ENCODE results near the gene EYA4.

The EYA4 gene

DNA sequence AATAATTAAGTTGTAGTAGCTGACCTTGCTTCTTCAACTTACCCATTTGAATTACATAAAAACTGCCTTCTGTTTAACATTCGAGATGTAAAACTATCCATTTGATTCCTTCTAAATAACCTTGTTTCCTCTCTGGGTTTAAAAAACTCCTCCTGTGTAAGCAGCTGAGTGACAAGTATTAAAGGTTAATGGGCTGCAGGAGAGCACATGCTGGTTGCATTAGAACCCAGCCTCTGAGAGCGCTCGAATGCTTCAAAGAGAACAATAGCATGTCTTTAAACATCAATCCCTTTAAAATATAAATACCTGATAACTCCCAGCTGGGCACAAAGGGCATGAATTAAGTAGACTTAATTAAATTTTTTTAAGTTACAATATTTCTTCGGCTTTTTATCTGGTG, 215.8 kb downstream of the EYA4 start:
- DNase-seq (ENCODE audit: low read depth) = no peak

DNA sequence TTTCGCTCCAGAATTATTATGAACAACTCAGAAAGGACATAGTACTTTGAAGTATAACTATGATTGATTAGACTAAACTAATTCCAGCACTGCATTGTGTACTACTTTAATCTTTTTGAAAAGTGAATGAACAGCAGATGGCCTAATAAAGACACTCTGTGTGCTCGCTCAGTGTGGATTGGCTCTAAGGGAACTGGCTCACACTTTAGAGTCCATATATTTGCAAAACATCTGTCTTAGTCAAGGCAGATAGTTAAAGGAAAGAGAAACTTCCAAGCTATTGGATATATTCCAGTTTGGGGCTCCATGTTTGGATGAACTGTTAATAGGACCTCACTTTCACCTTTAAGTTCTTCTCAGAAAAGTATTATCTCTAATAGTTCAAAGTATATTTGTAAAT, 218.9 kb downstream of the EYA4 start:
- no peak for DNase-seq (ENCODE audit: low read depth)

DNA sequence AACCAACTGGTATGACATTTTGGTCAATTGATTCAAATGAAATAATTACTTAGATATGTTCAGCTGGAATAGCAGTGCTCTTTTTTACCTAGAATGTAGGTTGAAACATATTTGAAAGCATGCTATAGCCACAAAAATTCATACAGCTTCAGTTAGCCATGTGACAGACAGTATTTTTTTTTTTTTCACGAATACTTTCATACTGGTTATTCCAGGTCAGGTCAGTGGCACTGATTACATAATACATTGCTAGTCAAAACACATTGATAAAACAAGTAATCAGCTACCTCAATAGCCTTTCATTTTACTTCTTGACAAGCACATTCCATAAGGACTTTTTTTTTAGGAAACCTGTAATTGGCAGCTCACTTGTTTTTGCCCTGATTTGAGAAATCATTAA, 222.6 kb downstream of the EYA4 start:
- no peak for DNase-seq (ENCODE audit: low read depth)

DNA sequence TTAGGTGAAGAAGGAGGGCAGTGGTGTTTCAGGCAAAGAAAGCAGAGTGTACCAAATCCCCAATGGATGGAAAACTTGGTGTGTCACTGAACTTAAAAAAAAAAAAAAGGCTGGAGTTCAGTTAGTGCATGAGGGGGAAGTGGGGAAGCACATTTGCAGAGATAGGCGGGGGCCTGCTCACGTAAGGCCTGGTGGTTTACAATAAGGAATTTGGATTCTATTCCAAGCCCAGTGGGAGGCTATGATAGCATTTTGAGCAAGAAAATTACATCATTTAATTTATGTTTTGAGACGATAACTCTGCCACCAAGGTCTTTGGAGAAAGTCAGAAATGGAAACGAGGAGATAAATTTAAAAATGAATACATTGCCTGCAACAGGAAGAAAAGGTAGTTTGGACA, 225.5 kb downstream of the EYA4 start:
- no peak for DNase-seq (ENCODE audit: low read depth)

DNA sequence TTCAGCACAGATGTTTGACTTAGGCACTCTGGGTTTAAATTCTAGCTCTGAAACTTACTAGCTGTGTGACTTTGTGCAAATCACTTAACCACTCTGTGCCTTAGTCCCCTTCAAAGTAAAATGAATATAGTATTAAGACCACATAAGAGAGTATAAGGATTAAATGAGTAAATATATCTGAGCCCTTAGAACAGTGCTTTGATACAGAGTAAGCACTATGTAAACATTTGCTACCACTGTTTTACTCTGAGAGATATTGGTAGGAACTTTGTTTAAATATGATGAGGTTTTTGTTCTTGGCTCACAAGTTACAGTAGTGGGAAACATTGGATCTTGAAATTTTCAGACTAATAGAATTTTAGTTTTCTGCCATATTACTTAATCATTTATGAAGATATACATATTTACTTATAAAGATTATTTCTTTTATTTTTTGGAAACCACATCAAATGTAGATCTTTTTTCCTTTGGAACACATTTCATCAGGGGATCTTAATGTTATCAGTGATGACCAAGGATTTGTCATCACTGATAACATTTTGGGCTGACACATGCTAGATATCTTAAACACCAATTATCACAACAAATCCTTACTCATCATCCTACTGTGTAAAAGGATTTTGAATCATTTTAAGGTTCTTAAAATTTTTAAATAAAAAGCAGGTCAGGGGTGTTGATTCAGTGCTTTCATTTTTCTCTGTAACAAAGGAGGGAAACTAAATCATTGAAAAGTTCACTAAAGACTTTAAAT, 226.2 kb downstream of the EYA4 start:
- no peak for DNase-seq (ENCODE audit: low read depth)

DNA sequence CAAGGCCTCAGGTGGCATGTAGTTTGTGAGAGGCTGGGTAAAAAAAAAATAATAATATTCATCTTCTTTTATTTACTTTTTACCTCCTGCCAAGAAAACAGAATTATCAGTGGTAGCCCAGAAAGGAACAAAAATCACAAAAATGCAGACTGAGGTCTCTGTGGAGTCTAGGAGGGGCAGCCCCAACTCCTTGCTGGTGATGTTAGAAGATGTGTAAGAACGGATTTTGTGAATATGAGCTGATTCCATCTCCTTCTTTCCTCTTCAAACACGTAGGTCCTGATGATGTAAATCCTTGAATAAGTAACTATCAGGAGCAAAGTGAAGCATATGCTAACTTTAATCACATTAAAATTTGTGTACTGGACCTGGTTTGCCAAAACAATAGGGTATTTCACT, 226.8 kb downstream of the EYA4 start:
- no peak for DNase-seq (ENCODE audit: low read depth)

DNA sequence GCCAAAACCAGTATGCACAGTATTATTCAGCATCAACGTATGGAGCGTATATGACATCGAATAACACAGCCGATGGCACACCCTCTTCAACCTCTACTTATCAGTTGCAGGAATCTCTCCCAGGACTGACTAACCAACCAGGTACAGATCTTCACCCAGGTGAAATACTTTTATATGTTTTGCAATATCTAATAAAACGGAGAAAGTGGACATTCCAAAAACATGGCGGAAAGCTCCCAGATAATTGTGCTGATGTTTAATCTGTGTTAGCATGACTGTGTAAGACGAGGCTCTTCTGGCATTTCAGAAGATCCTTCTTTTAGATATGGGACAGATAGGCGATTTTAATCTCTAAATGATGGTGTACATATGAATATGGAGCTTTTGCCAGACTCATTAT, 227.4 kb downstream of the EYA4 start:
- DNase-seq (ENCODE audit: low read depth) = no peak

DNA sequence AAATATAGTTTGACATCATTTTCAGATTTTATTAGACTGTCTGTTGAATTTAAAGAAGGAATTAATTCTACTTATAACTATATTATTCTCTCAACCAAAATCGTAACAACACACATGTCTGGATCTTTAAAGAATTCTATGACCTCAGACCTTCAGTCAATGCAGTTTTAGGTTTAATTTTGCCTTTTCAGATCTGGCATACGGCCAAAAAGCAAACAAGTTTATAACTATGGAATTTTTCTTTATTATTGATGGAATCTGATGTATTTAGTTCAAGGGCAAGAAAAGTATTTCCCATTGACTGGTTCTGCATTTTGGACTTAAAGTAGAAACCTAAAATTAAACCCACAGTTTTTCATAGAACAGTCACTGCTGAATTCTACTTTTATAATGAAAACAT, 233.4 kb downstream of the EYA4 start:
- no peak for DNase-seq (ENCODE audit: low read depth)

DNA sequence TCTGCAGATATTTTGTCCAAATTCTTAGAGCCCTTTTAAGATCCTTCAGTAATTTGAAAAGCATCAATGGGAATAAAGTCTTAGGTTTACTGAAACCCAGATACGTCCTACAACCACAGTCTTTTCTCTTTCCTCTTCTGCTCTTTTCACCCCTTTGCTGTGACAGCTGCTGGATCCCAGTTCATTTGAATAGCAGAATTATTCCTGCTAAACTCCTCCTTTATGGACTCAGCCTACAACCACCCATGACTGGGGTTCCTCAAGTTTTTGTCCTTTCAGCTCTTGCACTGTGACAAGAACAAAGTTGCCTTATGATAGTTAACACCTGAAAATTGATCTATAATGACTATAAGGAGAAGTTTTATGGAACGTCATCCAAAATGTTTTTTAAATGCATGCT, 237.5 kb downstream of the EYA4 start:
- DNase-seq (ENCODE audit: low read depth) = no peak

DNA sequence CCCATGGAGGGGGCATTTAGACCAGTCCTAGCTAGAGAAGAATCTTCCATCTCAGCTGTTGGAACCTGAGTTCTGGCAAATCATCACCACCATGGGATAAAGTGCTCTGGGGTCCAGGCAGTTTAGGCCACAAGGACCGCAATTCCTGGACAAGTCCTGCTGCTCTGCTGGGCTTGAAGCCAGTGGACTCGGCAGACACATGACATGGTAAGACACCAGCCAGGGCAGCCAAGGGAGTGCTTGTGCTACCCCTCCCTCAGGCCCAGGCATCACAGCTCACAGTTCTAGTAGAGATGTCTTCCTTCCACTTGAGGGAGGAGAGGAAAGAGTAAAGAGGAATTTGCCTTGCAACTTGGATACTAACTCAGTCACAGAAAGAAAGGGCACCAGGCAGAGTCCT, 246.0 kb downstream of the EYA4 start:
- no peak for DNase-seq (ENCODE audit: low read depth)

DNA sequence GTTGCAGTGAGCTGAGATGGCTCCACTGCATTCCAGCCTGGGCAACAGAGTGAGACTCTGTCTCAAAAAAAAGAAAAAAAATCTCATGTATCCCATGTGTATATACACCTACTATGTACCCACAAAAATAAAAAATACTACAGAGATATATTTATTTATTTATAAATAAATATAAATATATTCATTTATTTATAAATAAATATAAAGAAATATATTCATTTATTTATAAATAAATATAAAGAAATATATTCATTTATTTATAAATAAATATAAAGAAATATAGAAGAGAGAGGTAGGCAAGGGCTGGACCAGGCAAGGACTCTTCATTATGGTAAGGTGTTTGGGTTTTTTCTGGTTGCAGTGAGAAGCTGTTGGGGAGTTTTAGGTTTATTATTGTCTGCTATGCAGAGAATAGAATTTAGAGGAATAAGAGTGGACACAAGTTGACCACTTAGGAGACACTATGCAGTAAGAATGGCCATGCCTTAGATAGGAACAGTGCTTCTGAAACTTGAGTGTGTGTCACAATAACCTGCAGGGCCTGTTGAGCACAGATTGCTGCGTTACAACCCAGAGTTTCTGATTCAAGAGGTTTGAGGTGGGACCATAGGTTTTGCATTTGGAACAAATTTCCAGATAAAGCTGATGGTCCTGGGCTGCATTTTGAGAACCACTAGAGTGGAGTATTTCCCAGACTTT, 254.2 kb downstream of the EYA4 start:
- DNase-seq (ENCODE audit: low read depth) = no peak

DNA sequence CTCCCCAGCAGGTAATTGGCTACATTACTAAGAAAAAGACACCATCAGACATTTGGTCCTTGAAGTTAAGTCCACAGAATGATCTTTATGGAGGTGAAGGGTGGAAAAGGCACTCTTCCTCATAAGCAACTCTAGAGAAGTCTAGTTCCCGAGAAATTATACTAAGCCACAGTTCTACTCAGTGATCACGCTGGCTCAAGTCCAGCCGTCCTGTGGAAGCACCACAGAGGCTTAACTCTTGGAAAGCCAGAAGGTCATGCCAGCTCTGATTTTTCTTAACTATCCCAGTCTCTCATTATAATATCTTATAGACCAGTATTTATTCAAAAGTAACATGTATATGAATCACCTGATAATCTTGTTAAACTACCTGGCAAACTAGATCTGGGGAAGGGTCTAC, 258.5 kb downstream of the EYA4 start:
- no peak for DNase-seq (ENCODE audit: low read depth)

DNA sequence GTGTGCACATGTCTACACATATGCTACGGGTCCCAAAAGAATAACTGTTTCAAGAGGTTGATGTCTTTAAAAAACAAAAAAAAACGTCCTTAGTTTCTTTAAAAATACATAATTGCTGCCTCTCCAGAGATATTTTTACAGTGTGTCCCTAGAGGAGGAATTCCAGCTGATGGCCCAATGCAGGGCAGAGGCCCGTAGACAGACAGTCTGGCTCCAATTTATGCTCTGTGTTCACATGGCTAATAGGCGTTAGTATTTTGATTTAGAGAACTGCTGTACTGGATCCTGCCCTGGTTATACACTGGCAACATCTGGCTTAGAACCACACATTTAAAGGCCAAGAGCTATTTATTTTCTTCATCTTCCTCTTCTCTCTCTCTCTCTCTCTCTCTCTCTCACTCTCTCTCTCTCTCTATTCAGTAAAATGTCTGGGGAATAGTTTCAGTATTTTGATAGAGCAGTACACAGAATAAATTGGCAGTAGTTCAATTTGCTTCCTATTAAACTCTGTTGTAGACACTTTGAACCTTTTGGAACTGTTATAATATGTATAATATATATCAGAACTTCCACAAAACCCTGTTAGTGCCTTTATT, 260.6 kb downstream of the EYA4 start:
- no peak for DNase-seq (ENCODE audit: low read depth)

DNA sequence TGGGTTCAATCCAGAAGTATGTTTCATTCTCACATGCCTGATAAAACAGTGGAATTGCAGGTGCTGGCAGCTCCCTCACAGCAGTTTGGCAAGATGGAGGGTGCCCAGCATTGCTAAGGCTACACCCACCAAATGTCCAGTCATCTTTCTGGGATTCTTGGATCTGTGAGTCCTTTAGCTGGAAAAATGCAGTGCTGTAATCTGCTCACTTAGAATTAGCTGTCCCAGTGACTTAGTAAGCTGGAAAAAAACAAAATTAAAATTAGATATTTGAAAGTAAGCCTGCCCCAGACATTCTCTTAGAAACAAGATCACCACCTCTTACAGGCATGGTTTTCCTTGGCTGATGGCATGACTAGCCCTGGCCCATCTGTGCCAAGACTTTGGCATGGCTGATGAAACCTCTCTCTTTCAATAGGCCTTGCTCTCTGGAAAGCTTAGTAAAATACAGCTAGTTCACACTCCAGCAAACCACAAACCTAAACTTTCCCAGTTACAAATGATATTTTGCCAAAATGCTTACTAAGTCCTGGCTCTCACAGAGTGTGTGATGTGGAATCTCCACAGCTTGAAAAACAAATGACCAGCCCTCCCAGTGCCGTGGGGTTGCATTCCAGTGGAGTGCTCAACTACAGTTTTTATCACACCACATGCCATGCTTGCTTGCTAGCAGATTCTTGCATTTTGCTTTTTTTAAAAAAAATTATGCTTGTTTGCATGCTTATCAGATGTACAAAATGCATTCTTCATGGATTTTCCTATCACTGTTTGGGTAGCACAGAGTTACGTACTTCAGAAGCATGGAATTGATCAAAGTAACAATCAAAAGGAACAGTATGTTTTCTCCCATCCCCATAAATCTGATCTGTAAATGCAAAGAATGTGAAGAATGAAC, 261.5 kb downstream of the EYA4 start:
- DNase-seq (ENCODE audit: low read depth) = no peak

DNA sequence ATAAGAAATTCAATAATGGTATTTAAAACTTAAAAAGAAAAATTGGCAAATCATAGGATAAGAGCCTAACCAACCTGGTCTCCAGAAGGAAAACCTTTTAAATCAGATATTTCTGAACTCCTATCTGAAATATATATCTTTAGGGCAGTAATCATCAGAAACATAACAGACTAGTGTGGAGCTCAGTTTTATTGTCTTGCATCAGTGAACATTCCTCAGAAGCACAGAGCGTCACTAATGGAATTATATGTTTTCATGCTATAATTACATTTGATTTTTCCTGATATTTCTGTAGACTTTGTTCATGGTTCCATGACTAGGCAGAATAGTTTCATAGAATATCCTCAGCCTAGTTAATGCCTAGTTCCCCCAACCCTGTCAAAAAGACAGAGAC, 262.2 kb downstream of the EYA4 start:
- no peak for DNase-seq (ENCODE audit: low read depth)

DNA sequence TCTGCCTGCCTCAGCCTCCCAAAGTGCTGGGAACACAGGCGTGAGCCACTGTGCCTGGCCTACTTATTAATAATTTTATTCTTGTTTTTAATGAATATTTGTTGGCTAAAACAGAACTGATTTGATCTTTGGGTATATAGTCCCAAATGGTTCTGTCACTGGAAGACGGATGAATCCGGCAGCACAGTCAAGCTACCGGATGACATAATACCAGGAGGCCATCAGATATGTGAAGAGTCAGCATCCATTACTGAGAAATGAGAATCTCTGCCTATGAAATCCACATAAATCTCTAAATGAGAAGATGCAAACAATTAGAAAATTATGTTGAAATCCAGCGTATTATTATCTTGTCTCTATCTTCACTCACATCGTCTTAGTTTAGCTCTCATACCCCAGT, 263.0 kb downstream of the EYA4 start:
- DNase-seq (ENCODE audit: low read depth) = no peak

DNA sequence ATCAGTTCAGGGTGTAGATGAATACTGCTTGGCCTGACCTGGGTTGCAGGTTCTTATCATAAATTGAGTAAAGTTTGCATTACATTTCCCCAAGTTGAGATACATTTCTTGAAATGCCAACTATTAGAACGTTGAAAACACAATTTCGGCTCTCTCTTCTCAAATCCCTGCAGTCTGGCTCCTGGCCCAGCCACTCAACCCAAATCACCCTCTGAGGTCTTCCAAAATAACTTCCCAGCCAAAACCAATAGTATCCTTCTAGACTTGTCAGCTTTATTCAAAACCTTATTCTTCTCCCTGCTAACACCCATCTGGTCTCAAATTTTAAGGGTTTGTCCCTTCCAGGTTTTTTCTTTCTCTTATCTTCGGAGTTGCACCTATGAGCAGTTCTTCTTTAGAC, 263.6 kb downstream of the EYA4 start:
- DNase-seq (ENCODE audit: low read depth) = no peak

DNA sequence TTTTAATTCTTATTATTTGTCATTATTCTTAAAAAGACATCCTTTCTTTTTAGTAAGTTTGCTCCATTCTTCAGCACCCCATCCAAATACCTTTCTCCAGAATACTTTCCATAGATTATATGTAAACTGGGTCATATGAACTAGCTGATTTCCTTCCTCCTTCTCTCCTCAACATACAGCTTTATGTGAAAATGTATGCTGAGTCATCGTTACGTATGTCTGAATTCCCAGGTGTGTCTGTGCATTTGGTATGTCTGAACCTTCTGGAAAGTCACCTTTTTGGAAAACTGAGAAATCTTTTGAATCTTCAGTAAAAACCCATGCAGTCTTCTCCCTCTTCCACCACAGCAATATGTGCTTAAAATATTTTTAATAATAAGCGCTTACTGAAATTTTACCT, 264.5 kb downstream of the EYA4 start:
- DNase-seq (ENCODE audit: low read depth) = no peak

DNA sequence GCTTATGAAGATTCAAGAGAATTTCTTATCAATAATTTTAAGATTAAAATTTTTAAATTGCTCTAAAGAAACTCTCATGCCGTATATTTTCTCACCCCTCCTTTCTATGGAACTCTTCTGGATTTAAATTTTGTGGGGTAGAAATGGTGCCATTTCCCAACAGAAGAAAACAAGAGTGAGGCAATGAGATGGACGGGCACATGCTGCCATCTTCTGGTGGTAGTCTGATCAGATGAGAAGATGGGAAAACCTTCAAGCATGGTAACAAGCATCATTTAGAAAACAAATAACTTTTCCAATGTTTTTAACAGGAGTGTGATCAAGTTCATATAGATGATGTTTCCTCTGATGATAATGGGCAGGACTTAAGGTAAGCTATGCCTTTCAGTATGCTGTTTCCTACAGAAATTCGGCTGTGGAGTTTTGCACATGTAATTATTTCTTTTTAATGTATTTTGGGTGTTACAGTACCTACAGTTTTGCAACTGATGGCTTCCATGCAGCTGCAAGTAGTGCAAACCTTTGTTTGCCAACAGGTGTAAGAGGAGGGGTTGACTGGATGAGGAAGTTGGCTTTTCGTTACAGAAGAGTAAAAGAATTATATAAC, 271.4 kb downstream of the EYA4 start:
- DNase-seq (ENCODE audit: low read depth) = peak; percentile 53

DNA sequence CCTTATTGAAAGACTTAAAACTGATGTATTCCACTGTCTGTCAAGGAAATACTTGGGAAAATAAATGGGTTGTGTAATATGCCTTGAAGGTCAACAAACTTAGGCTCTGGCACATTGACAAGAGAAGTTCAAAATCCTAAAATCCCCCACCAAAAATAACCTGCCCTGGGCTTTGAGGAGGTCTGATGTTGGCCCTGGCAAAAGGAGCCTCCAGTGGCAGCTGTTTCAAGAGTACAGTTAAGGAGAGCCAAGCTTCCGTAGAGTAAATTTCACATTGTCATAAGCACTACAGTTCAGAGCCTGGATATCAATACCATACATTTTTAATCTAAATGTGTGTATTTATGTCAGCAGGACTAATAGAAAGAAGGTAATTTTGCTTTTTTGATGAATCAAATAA, 282.7 kb downstream of the EYA4 start:
- no peak for DNase-seq (ENCODE audit: low read depth)

DNA sequence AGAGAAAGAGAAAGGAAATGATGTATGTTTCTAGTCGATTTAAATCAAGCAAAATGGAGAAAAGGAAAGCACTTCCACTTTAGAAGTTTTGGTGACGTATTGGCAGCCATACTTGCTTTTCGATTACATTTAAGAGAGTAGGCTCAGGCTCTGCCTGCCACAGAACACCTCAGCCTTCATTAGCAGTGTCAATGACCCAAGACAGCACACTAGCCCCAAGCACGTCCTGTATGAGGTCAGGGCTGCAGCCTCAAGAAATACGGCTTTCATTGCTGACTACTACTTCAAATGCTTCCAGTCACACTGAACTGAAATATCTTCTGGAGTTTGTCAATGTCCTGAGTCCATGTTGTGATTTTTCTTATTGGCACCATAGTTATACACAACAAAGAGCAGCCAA, 285.3 kb downstream of the EYA4 start:
- DNase-seq (ENCODE audit: low read depth) = no peak

DNA sequence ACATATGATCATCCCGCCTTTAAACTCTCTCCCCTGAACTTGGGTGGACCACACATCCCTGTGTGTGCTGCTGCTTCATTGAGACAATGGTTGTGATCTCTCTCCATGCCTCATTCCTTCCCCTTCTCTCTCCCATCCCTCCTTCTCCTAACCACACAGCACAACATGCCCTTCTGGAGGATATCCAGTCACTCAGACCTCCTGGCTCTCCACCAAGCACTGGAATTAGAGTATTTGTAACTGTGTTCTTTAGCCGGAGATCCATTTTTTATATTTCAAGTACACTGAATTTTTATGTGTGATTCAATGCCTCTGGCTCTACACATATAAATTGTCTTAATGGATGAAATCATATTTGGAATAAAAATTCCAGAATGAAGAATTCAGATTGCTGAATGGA, 287.4 kb downstream of the EYA4 start:
- DNase-seq (ENCODE audit: low read depth) = no peak
